NB4 (cell line): ENCODE results near the gene PLS3.

Experiments used
- POLR2A ChIP-seq: IDR thresholded peaks from 2 replicates; pipeline ENCODE4 v1.6.1; 2011; ENCODE audit warnings: mild to moderate bottlenecking; ENCODE audit not compliant: insufficient read length; ENCODE audit errors: extremely low read depth
- TF ChIP-seq, protein P1 (sequence below): IDR thresholded peaks from one replicate; pipeline ENCODE4 v1.5.1; 2012; ENCODE audit warnings: low read depth, low read length
- TF ChIP-seq, protein P2 (sequence below): IDR thresholded peaks from 2 replicates; pipeline ENCODE4 v1.6.1; 2011; ENCODE audit warnings: low read depth, low read length

DNA sequence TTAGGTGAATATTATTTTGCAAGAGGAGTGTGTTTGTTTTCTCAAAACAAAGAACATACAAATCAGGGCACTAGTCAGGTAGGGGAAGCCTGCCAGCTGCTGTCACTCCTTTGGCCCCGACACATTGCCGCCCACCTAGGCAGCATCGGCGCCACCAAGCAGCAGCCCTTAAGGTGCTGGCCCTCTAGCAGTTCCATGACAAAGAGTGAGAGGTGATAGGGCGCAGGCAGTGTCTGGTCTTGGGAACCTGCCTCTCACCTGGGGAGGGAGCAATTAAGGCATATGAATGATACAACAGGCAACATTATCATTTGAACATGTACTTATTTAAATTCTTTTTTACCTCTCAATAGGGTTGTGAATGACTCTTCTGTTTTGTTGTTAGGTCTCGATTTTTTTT, 135.1 kb downstream of the PLS3 start:
- TF ChIP-seq POLR2A, result no peak
- TF ChIP-seq, protein P1, sequence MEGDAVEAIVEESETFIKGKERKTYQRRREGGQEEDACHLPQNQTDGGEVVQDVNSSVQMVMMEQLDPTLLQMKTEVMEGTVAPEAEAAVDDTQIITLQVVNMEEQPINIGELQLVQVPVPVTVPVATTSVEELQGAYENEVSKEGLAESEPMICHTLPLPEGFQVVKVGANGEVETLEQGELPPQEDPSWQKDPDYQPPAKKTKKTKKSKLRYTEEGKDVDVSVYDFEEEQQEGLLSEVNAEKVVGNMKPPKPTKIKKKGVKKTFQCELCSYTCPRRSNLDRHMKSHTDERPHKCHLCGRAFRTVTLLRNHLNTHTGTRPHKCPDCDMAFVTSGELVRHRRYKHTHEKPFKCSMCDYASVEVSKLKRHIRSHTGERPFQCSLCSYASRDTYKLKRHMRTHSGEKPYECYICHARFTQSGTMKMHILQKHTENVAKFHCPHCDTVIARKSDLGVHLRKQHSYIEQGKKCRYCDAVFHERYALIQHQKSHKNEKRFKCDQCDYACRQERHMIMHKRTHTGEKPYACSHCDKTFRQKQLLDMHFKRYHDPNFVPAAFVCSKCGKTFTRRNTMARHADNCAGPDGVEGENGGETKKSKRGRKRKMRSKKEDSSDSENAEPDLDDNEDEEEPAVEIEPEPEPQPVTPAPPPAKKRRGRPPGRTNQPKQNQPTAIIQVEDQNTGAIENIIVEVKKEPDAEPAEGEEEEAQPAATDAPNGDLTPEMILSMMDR, result no peak
- TF ChIP-seq, protein P2, sequence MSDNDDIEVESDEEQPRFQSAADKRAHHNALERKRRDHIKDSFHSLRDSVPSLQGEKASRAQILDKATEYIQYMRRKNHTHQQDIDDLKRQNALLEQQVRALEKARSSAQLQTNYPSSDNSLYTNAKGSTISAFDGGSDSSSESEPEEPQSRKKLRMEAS, result no peak
